NCI-H526 treated with DMSO at 0.1 percent for 48 hours (cell line): ENCODE results near the gene DDX54.

ENCODE experiments used
- DNase-seq: peaks from one replicate; lab custom pipeline; 2025; lab: John Stamatoyannopoulos, UW

The DDX54 gene

GRCh38 chr12:113185180-113186032 is at the start of gene DDX54, which contains the start of gene RITA1:
TSS of gene DDX54 (minus strand) at chr12:113185478. CDS start at chr12:113185451, 27 bp downstream.
TSS of gene RITA1 (plus strand) at chr12:113185721. CDS start at chr12:113186747, 1,026 bp downstream.
- DNase-seq: peak; percentile 64

- no peak for DNase-seq
Measured at GRCh38 chr12:113234483-113234882, 49.2 kb upstream of the DDX54 start.

- no peak for DNase-seq
Measured at GRCh38 chr12:113233967-113234366, 48.7 kb upstream of the DDX54 start.

- no peak for DNase-seq
Measured at GRCh38 chr12:113232840-113233585, 47.7 kb upstream of the DDX54 start.

- no peak for DNase-seq
Measured at GRCh38 chr12:113232089-113232839, 47.0 kb upstream of the DDX54 start.

- DNase-seq: no peak
Measured at GRCh38 chr12:113231235-113232088, 46.2 kb upstream of the DDX54 start.

- DNase-seq: no peak
Measured at GRCh38 chr12:113230315-113231234, 45.3 kb upstream of the DDX54 start.

GRCh38 chr12:113228394-113229028 is 43.2 kb upstream of the DDX54 start:
- no peak for DNase-seq

GRCh38 chr12:113227686-113228391 is 42.6 kb upstream of the DDX54 start:
- no peak for DNase-seq

- DNase-seq: no peak
Measured at GRCh38 chr12:113226696-113227568, 41.7 kb upstream of the DDX54 start.

- DNase-seq: no peak
Measured at GRCh38 chr12:113224955-113225354, 39.7 kb upstream of the DDX54 start.

- peak; percentile 35 for DNase-seq
Measured at GRCh38 chr12:113222730-113223531, 37.7 kb upstream of the DDX54 start.

GRCh38 chr12:113221997-113222729 is 36.9 kb upstream of the DDX54 start:
- no peak for DNase-seq

GRCh38 chr12:113221181-113221996 is 36.1 kb upstream of the DDX54 start, which contains the start of gene TPCN1:
TSS of gene TPCN1 (plus strand) at chr12:113221464. CDS start at chr12:113226853, 5,389 bp downstream.
- peak; percentile 99 for DNase-seq

- DNase-seq: no peak
Measured at GRCh38 chr12:113220593-113221180, 35.4 kb upstream of the DDX54 start.
